D721Med (cell line): ENCODE data around the gene ICE2.

ENCODE experiments used
- DNase-seq: peaks from one replicate; pipeline ENCODE4 v3.0.0; 2011; ENCODE audit warnings: low spot score; ENCODE audit not compliant: insufficient read length
- FAIRE-seq: peaks from 2 replicates; lab custom pipeline; 2011; peaks lifted over from hg19 to GRCh38; lab: Jason Lieb, UNC
- TF ChIP-seq, protein P1 (sequence below): IDR thresholded peaks from 2 replicates; pipeline ENCODE4 v1.5.1; 2012; ENCODE audit warnings: mild to moderate bottlenecking, control low read depth; ENCODE audit not compliant: insufficient read depth; ENCODE audit errors: missing control alignments

ICE2 gene

DNA sequence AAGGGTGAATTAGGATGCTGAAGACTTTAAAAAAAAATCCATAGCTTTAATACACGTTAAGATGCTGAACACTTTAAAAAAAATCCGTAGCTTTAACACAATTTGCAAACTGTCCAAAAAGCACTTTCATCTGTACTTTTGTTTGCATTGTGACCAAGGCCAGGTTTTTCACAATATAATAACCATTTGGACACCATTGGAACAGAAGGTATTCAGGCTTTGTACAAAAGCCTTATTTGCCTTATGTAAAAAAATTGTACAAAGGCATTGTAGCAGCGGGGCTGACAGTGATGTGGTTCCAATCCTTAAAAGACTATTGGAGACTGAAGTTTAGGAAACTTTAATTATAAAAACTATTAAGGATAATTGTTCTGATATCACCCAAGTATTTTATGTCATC lies 15.2 kb upstream of the ICE2 start:
- DNase-seq (no peak), FAIRE-seq (no peak)
- TF ChIP-seq, protein P1, sequence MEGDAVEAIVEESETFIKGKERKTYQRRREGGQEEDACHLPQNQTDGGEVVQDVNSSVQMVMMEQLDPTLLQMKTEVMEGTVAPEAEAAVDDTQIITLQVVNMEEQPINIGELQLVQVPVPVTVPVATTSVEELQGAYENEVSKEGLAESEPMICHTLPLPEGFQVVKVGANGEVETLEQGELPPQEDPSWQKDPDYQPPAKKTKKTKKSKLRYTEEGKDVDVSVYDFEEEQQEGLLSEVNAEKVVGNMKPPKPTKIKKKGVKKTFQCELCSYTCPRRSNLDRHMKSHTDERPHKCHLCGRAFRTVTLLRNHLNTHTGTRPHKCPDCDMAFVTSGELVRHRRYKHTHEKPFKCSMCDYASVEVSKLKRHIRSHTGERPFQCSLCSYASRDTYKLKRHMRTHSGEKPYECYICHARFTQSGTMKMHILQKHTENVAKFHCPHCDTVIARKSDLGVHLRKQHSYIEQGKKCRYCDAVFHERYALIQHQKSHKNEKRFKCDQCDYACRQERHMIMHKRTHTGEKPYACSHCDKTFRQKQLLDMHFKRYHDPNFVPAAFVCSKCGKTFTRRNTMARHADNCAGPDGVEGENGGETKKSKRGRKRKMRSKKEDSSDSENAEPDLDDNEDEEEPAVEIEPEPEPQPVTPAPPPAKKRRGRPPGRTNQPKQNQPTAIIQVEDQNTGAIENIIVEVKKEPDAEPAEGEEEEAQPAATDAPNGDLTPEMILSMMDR = no peak

DNA sequence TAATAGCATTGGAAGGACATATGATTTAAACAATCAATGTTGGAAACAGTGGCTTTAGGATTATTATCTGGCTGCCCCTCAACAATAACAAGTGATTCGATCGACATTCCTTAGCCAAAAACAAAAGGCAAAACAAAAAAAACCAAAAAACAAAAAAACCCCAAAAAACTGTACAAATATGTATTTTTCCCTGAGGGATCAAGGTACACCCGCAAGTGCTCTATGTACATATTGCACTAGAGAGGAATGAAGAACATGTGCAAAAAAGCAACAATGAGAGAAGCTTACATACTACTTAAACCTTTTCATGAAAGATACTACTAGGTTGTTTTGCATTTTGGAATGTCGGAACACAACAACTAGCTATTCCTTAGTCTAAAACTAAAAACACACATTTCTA lies 14.2 kb upstream of the ICE2 start:
- DNase-seq (no peak), FAIRE-seq (no peak)
- TF ChIP-seq, protein P1 = no peak

- DNase-seq (no peak), FAIRE-seq (no peak)
- TF ChIP-seq, protein P1 = no peak
These were observed 7.8 kb upstream of the ICE2 start for GRCh38 chr15:60486742-60487141.

DNA sequence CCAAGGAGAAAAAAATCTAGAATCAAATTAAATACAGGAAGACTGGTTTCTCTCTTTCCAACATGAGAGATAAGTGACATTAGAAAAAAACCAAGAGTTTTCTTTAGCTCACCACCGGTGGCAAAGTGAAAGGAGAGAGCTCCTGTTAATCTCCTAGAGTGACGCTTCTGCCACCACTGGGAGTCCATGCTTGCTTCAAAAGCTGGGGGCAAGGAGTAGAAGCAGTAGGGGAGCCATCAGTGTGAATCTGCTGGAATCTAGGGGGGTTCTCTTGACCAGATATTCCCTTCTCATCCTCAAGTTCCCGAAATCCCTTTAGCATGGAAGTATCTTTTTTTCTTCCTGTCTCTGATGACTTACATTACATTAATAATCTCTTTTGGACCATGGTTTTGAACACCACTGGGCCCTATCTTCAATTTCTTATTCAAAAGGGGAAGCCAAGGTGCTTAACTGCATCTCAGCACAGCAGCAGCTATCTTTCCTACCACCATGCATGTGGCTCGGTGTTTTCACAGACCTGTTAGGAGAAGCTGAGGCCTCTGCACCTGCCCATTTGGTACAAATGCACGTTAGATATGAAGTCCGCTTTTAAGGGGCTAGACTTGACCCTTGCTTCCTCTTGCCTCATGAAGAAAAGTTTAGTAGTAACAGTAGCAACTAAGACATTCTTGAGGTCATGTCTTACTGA lies 6.6 kb upstream of the ICE2 start:
- TF ChIP-seq, protein P1 = no peak
- DNase-seq (no peak), FAIRE-seq (no peak)

DNA sequence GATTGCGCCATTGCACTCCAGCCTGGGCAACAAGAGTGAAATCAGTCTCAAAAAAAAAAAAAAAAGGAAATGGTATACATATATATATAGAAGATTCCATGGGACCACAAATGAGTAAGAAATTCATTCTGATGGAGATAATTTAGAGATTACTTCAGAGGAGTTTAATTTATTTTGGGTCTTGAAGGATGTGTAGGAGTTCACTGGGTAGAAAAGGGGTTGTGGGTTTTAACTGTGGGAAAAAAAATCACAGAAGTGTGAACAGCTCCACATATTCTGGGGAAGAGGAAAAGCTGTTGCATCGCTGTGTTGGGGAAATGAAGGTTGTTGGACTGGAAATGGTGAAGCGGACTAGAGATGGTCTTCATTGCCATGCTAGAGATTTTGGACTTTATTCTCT lies 4.1 kb upstream of the ICE2 start:
- DNase-seq (no peak), FAIRE-seq (no peak)
- TF ChIP-seq, protein P1 = no peak

DNA sequence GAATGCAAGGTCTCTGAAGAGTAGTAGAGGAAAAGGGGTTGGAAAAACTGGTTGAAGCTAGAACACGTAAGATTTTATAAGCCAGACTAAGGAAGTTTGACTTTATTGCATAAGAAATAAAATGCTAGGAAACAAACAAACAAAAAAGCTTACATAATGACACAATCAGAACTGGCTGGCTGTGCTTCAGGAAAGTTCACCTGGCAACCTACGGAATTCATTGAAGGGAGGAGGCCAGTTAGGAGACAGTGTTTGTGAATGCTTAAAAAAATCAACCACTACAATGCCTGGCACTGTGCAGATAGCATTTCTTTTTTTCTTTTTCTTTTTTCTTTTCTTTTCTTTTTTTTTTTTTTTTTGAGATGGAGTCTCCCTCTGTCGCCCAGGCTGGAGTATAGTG lies 1.9 kb upstream of the ICE2 start:
- FAIRE-seq (no peak), DNase-seq (no peak)
- TF ChIP-seq, protein P1 = no peak

GRCh38 chr15:60480149-60480548 lies 1.2 kb upstream of the ICE2 start:
- TF ChIP-seq, protein P1 = no peak
- FAIRE-seq = no peak
- no peak for DNase-seq
